H1 (cell line): ENCODE results near the gene RFLNA. TPM values are rescaled to one million over a fixed set of nuclear protein-coding genes. Genes with fewer than 3 reads are reported as not detected.

Experiments used
- CTCF ChIA-PET: fragments of 300-600 bp; sonication (Branson Sonifier 250); formaldehyde crosslinking; loops from one replicate; lab custom pipeline; 2021; ENCODE audit not compliant: partially characterized antibody; lab: Charles Lee
- POLR2A ChIA-PET: fragments of 300-600 bp; sonication (Branson Sonifier 250); formaldehyde crosslinking; loops from one replicate; lab custom pipeline; 2021; ENCODE audit warnings: inconsistent platforms; ENCODE audit not compliant: partially characterized antibody; lab: Charles Lee
- DNase-seq, 2 experiments: peaks; one replicate each; pipeline versions ENCODE4 v3.0.0 to v3.0.0-alpha.2; 2010 to 2022; ENCODE audit warnings: low spot score in 2 of 2, low read depth in 1 of 2, mixed read lengths in 1 of 2
- FAIRE-seq: peaks from 2 replicates; lab custom pipeline; 2011; peaks lifted over from hg19 to GRCh38; lab: Jason Lieb, UNC
- H2AFZ ChIP-seq: 2 replicates; pipeline ENCODE4 v1.8.1; 2012; ENCODE audit warnings: low read length, inconsistent platforms
- H2AK5ac ChIP-seq: 2 replicates; pipeline ENCODE4 v1.6.1; 2013; ENCODE audit warnings: low read depth, low read length
- H2BK120ac ChIP-seq: replicated peaks from 2 replicates; pipeline ENCODE3; 2013; ENCODE audit warnings: low read depth, low read length, inconsistent platforms
- H2BK12ac ChIP-seq: 2 replicates; pipeline ENCODE4 v1.6.1; 2013; ENCODE audit warnings: low read depth, low read length
- H2BK15ac ChIP-seq: 2 replicates; pipeline ENCODE4 v1.6.1; 2013; ENCODE audit warnings: low read length
- H2BK20ac ChIP-seq: 2 replicates; pipeline ENCODE4 v1.6.1; 2013; ENCODE audit warnings: low read length
- H2BK5ac ChIP-seq: 2 replicates; pipeline ENCODE4 v1.6.1; 2013; ENCODE audit warnings: low read depth, low read length
- H3K14ac ChIP-seq: 2 replicates; pipeline ENCODE4 v1.6.1; 2013; ENCODE audit warnings: inconsistent platforms; ENCODE audit not compliant: insufficient read length
- H3K18ac ChIP-seq: 2 replicates; pipeline ENCODE4 v1.6.1; 2013; ENCODE audit warnings: low read length; ENCODE audit errors: extremely low read depth
- H3K23ac ChIP-seq: 2 replicates; pipeline ENCODE4 v1.6.1; 2013; ENCODE audit warnings: inconsistent platforms; ENCODE audit not compliant: insufficient read length
- H3K23me2 ChIP-seq: 2 replicates; pipeline ENCODE4 v1.6.1; 2013; ENCODE audit warnings: low read depth, low read length
- H3K27ac ChIP-seq: 2 replicates; pipeline ENCODE4 v1.6.1; 2011; ENCODE audit warnings: low read depth, low read length, inconsistent platforms
- H3K27me3 ChIP-seq, 4 experiments: replicated peaks in 1 of 4; 1 replicate in 1 of 4; 2 replicates in 3 of 4; pipeline versions ENCODE4 v1.6.1 to v1.8.1; 2011 to 2013; ENCODE audit warnings: low read length in 3 of 4, mild to moderate bottlenecking in 3 of 4, inconsistent platforms in 2 of 4, mixed read lengths in 2 of 4, moderate library complexity in 1 of 4; ENCODE audit not compliant: control insufficient read depth in 3 of 4, insufficient read depth in 3 of 4; ENCODE audit errors: extremely low read depth in 1 of 4
- H3K36me3 ChIP-seq, 4 experiments: 2 replicates each; pipeline versions ENCODE4 v1.6.1 to v1.8.1; 2011 to 2013; ENCODE audit warnings: mild to moderate bottlenecking in 4 of 4, low read length in 3 of 4, moderate library complexity in 2 of 4, control low read depth in 1 of 4, inconsistent platforms in 1 of 4; ENCODE audit not compliant: insufficient read depth in 4 of 4, control insufficient read depth in 2 of 4
- H3K4ac ChIP-seq: replicated peaks from 2 replicates; pipeline ENCODE3; 2013; ENCODE audit warnings: low read length, low read depth, mixed read lengths, inconsistent platforms; ENCODE audit not compliant: insufficient read length
- H3K4me1 ChIP-seq, 4 experiments: replicated peaks in 1 of 4; 1 replicate in 1 of 4; 2 replicates in 3 of 4; pipeline versions ENCODE4 v1.6.1 to v1.8.1; 2011 to 2013; ENCODE audit warnings: low read length in 3 of 4, inconsistent platforms in 2 of 4, mixed read lengths in 1 of 4; ENCODE audit not compliant: insufficient read depth in 4 of 4, control insufficient read depth in 3 of 4
- H3K4me2 ChIP-seq, 2 experiments: 2 replicates each; pipeline versions ENCODE4 v1.6.1 to v1.8.1; 2011 to 2013; ENCODE audit warnings: low read depth in 2 of 2, low read length in 2 of 2, control low read depth in 1 of 2, inconsistent platforms in 1 of 2, mild to moderate bottlenecking in 1 of 2; ENCODE audit not compliant: insufficient read depth in 1 of 2
- H3K4me3 ChIP-seq, 4 experiments: fragments of 200-600, 300-600 bp in 1 of 4; sonication (generic), shearing (Covaris generic), sonication (Bioruptor Twin) in 1 of 4; 2 replicates each; pipeline versions ENCODE4 v1.5.1 to v1.8.1; 2011 to 2016; ENCODE audit warnings: low read length in 4 of 4, low read depth in 3 of 4, control low read depth in 2 of 4, inconsistent platforms in 2 of 4, mild to moderate bottlenecking in 2 of 4, mixed read lengths in 1 of 4, moderate library complexity in 1 of 4; ENCODE audit not compliant: insufficient read depth in 2 of 4; ENCODE audit errors: extremely low read depth in 1 of 4
- H3K56ac ChIP-seq: replicated peaks from 2 replicates; pipeline ENCODE3; 2013; ENCODE audit warnings: low read depth, mild to moderate bottlenecking, mixed read lengths, low read length, inconsistent platforms; ENCODE audit not compliant: insufficient read length
- H3K79me1 ChIP-seq: 2 replicates; pipeline ENCODE4 v1.6.1; 2013; ENCODE audit warnings: low read depth, low read length, control low read depth
- H3K79me2 ChIP-seq, 2 experiments: 2 replicates each; pipeline versions ENCODE4 v1.6.1 to v1.8.1; 2012 to 2013; ENCODE audit warnings: low read length in 2 of 2, mild to moderate bottlenecking in 2 of 2, inconsistent platforms in 1 of 2; ENCODE audit not compliant: insufficient read depth in 2 of 2, control insufficient read depth in 1 of 2
- H3K9ac ChIP-seq, 4 experiments: replicated peaks in 1 of 4; 1 replicate in 1 of 4; 2 replicates in 3 of 4; pipeline versions ENCODE4 v1.6.1 to v1.8.1; 2011 to 2013; ENCODE audit warnings: low read depth in 3 of 4, low read length in 3 of 4, control low read depth in 2 of 4, mild to moderate bottlenecking in 2 of 4, moderate library complexity in 2 of 4, inconsistent platforms in 1 of 4; ENCODE audit errors: extremely low read depth in 1 of 4
- H3K9me3 ChIP-seq, 2 experiments: 2 replicates each; pipeline versions ENCODE4 v1.6.1 to v1.8.1; 2012 to 2013; ENCODE audit warnings: mild to moderate bottlenecking in 2 of 2, moderate library complexity in 2 of 2, control low read depth in 1 of 2, inconsistent platforms in 1 of 2, low read depth in 1 of 2, low read length in 1 of 2, mixed read lengths in 1 of 2; ENCODE audit not compliant: insufficient read depth in 2 of 2
- H4K20me1 ChIP-seq, 2 experiments: replicated peaks in 1 of 2; 2 replicates each; pipeline versions ENCODE3 to v1.8.1; 2011 to 2013; ENCODE audit warnings: inconsistent platforms in 2 of 2, low read length in 2 of 2, mild to moderate bottlenecking in 1 of 2; ENCODE audit not compliant: insufficient read depth in 2 of 2, control insufficient read depth in 1 of 2
- H4K5ac ChIP-seq: 2 replicates; pipeline ENCODE4 v1.6.1; 2013; ENCODE audit warnings: low read length, low read depth, mixed read lengths, inconsistent platforms; ENCODE audit not compliant: insufficient read length
- H4K8ac ChIP-seq: 2 replicates; pipeline ENCODE4 v1.8.0; 2013; ENCODE audit warnings: mild to moderate bottlenecking, moderate library complexity, low read length, inconsistent platforms; ENCODE audit not compliant: insufficient read depth; ENCODE audit errors: extremely low read depth
- H4K91ac ChIP-seq: replicated peaks from 2 replicates; pipeline ENCODE3; 2013; ENCODE audit warnings: low read length, mixed read lengths, inconsistent platforms; ENCODE audit not compliant: insufficient read length
- CHD1 ChIP-seq: IDR thresholded peaks from 2 replicates; pipeline ENCODE4 v1.6.1; 2012; ENCODE audit warnings: low read depth, low read length, improper control_type of control experiment
- EP300 ChIP-seq, 2 experiments: IDR thresholded peaks; 1 replicate in 1 of 2; 2 replicates in 1 of 2; pipeline ENCODE4 v1.6.1; 2011 to 2012; ENCODE audit warnings: low read depth in 2 of 2, low read length in 2 of 2, mild to moderate bottlenecking in 2 of 2, borderline replicate concordance in 1 of 2, inconsistent platforms in 1 of 2, moderate library complexity in 1 of 2
- GTF2F1 ChIP-seq: IDR thresholded peaks from 2 replicates; pipeline ENCODE4 v1.6.1; 2012; ENCODE audit warnings: low read depth, low read length, improper control_type of control experiment, borderline replicate concordance
- KDM4A ChIP-seq: IDR thresholded peaks from one replicate; pipeline ENCODE4 v1.7.1; 2012; ENCODE audit warnings: low read depth, mild to moderate bottlenecking, moderate library complexity, low read length, inconsistent platforms; ENCODE audit not compliant: severe bottlenecking
- POU5F1 ChIP-seq: IDR thresholded peaks from 2 replicates; pipeline ENCODE4 v1.6.1; 2011; ENCODE audit warnings: low read depth, mild to moderate bottlenecking, low read length, moderate library complexity
- RXRA ChIP-seq: IDR thresholded peaks from 2 replicates; pipeline ENCODE4 v1.6.1; 2011; ENCODE audit warnings: low read depth, mild to moderate bottlenecking, low read length, moderate library complexity; ENCODE audit not compliant: insufficient read depth
- ZNF274 ChIP-seq: IDR thresholded peaks from 2 replicates; pipeline ENCODE4 v1.7.0; 2012; ENCODE audit warnings: low read length, borderline replicate concordance; ENCODE audit errors: extremely low read depth
- WGBS, 2 experiments: shearing (Covaris generic) in 1 of 2; methylation state at CpG; one replicate each; pipeline versions ENCODE4 v1.1.6 to v1.1.7; 2013 to 2015; ENCODE audit warnings: low lambda C conversion rate in 2 of 2, mixed read lengths in 2 of 2, inconsistent platforms in 1 of 2, low coverage in 1 of 2, missing lambda C conversion rate in 1 of 2; ENCODE audit not compliant: insufficient replicate concordance in 2 of 2, insufficient coverage in 1 of 2, insufficient read length in 1 of 2; ENCODE audit errors: extremely low coverage in 1 of 2, missing lambda C conversion rate in 1 of 2; 5-methylcytosine and 5-hydroxymethylcytosine counted together
- polyA plus RNA-seq, 7 experiments: library from polyadenylated mRNA; depleted of rRNA in 3 of 7; stranded (reverse) in 5 of 7; unstranded in 2 of 7; fragments of >200 nt in 5 of 7; fragments of 200-250 nt in 2 of 7; gene quantifications; 1 replicate in 5 of 7; 2 replicates in 1 of 7; 4 replicates in 1 of 7; pipeline versions ENCODE4 v1.2.1 to v1.2.3, GENCODE V29; 2011 to 2013; ENCODE audit warnings: missing spikeins in 2 of 7, mixed read lengths in 2 of 7
- total RNA-seq: library from RNA; stranded (reverse); fragmentation: NEBNext Ultra II Directional; extraction: Animal tissue kit (Norgen Biotek cat#: 25700); gene quantifications from 2 replicates; pipeline ENCODE4 v1.2.1, GENCODE V29; 2021
- TF ChIP-seq, protein P1 (sequence below): IDR thresholded peaks from 2 replicates; pipeline ENCODE4 v1.6.1; 2011; ENCODE audit warnings: low read length, improper control_type of control experiment

Gene RFLNA
- total and polyA plus RNA-seq, 2 of the 8 experiments (the other 6 are each of a cell fraction or from before 2014, with no cell fraction given) = 6.4 to 6.6 TPM

DNA sequence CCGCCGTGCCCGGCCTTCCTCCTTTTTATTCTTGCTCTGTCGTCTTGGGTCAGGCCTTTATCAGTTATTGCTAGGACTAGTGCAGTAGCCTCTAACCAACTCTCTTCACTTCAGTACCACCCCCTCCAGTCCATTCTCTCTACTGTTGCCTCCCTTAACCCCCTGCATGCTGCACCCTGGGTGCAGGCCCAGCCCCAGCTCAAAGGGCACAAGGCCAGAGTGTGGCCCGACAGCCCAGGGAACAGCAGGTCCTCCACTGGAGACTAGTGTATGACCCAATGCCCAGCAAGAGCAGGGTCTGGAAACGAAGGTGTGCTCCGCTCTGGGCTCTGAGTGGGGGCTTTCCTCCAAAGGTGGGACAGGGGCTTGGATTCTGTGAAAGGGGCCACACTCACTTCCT is 30.0 kb upstream of the RFLNA start:
- POLR2A ChIA-PET = no interaction called here
- Histone ChIP-seq H3K18ac (no peak overlapping the region), H3K79me1 (no peaks in the 10 kb centered on the region), H2BK15ac (no peak overlapping the region), H3K23me2 (peaks cover 6% of the 10 kb centered on the region; the same call in 1 of the 2 replicates), H3K23ac (no peak overlapping the region), H2AFZ (no peak overlapping the region), H2BK120ac (no peak overlapping the region), H4K20me1 (no peaks in the 10 kb centered on the region), H3K9ac (no peak overlapping the region), H3K56ac (no peak overlapping the region), H3K27me3 (no peaks in the 10 kb centered on the region), H3K4me1 (no peaks in the 10 kb centered on the region), H4K91ac (no peak overlapping the region), H3K36me3 (no peaks in the 10 kb centered on the region), H3K14ac (no peak overlapping the region), H4K5ac (no peak overlapping the region), H3K79me2 (no peaks in the 10 kb centered on the region), H2BK20ac (no peak overlapping the region), H3K4me3 (no peak overlapping the region), H3K4ac (no peak overlapping the region), H3K27ac (no peak overlapping the region), H2BK5ac (no peak overlapping the region), H2AK5ac (0 out of 2 replicates have a peak overlapping the region, but pooled peaks have one; percentile 13), H3K4me2 (no peak overlapping the region), H2BK12ac (no peak overlapping the region), H3K9me3 (no peaks in the 10 kb centered on the region), H4K8ac (no peak overlapping the region)
- DNase-seq (no peak), FAIRE-seq (no peak)
- CTCF ChIA-PET = interaction anchor here (0.5 to 2.7 kb wide), 3 partner anchors 8 to 220 kb away, joined by 3 to 15 read pairs (median 3); no protein-coding TSS in a partner anchor
- no peak for TF ChIP-seq GTF2F1
- no peak for TF ChIP-seq RXRA
- no peak for TF ChIP-seq CHD1
- TF ChIP-seq, protein P1, sequence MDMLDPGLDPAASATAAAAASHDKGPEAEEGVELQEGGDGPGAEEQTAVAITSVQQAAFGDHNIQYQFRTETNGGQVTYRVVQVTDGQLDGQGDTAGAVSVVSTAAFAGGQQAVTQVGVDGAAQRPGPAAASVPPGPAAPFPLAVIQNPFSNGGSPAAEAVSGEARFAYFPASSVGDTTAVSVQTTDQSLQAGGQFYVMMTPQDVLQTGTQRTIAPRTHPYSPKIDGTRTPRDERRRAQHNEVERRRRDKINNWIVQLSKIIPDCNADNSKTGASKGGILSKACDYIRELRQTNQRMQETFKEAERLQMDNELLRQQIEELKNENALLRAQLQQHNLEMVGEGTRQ = no peak
- TF ChIP-seq EP300 (IDR thresholded peaks at IDR 0.05; ENCODE audit: borderline replicate concordance in 1 of 2, low read depth in 2 of 2, low read length in 2 of 2) = no peak
- no peak for TF ChIP-seq POU5F1
- no peak for TF ChIP-seq KDM4A
- no peak for TF ChIP-seq ZNF274
- 88% methylated on average over 7 of the region's 7 CpGs; no CpG with 5 or more reads in 1 of the 2 experiments for WGBS, 2 experiments
